Neuron (in vitro differentiated cells): Measurements from ENCODE around the gene MYOCD.
A peak's percentile ranks its signal among the peaks of the same experiment; 100 is the strongest.

Source experiments
- H2AFZ ChIP-seq: one replicate; pipeline ENCODE4 v1.6.1; 2013; ENCODE audit warnings: low read depth, mild to moderate bottlenecking, inconsistent platforms, low read length, moderate library complexity
- H3K27me3 ChIP-seq: one replicate; pipeline ENCODE4 v1.6.1; 2013; ENCODE audit warnings: low read length; ENCODE audit not compliant: insufficient read depth
- H3K36me3 ChIP-seq: one replicate; pipeline ENCODE4 v1.6.1; 2013; ENCODE audit warnings: low read length; ENCODE audit not compliant: insufficient read depth
- H3K4me1 ChIP-seq: one replicate; pipeline ENCODE4 v1.6.1; 2013; ENCODE audit warnings: low read length; ENCODE audit not compliant: insufficient read depth
- H3K4me3 ChIP-seq: 2 replicates; pipeline ENCODE4 v1.5.1; 2013; ENCODE audit warnings: mild to moderate bottlenecking, low read length, moderate library complexity
- H3K9me3 ChIP-seq: one replicate; pipeline ENCODE4 v1.6.1; 2013; ENCODE audit warnings: low read length

MYOCD gene

GRCh38 chr17:12665263-12666210 lies at the start of gene MYOCD:
Gene MYOCD, plus strand, starts transcription at chr17:12665890. Its CDS starts 299 bp downstream, at chr17:12666189.
- peaks cover 48% of the 10 kb centered on the region for H3K27me3 ChIP-seq
- H3K9me3 ChIP-seq = no peaks in the 10 kb centered on the region
- H3K36me3 ChIP-seq = no peaks in the 10 kb centered on the region
- H3K4me3 ChIP-seq = peak within 1 kb of the TSS; percentile 24
- peak within 1 kb of the TSS; percentile 51 for H2AFZ ChIP-seq
- peaks cover 6% of the 10 kb centered on the region for H3K4me1 ChIP-seq

GRCh38 chr17:12616161-12616560 lies 49.5 kb upstream of the MYOCD start:
- H3K9me3 ChIP-seq = no peaks in the 10 kb centered on the region
- H3K36me3 ChIP-seq = no peaks in the 10 kb centered on the region
- H3K27me3 ChIP-seq = no peaks in the 10 kb centered on the region
- H2AFZ ChIP-seq = no peak overlapping the region
- H3K4me1 ChIP-seq = no peaks in the 10 kb centered on the region
- no peak overlapping the region for H3K4me3 ChIP-seq

- H3K27me3 ChIP-seq = no peaks in the 10 kb centered on the region
- no peak overlapping the region for H2AFZ ChIP-seq
- H3K36me3 ChIP-seq = no peaks in the 10 kb centered on the region
- no peak overlapping the region for H3K4me3 ChIP-seq
- H3K4me1 ChIP-seq = no peaks in the 10 kb centered on the region
- H3K9me3 ChIP-seq = no peaks in the 10 kb centered on the region
These were observed 47.1 kb upstream of the MYOCD start for GRCh38 chr17:12618557-12618956.

- no peaks in the 10 kb centered on the region for H3K36me3 ChIP-seq
- H3K4me3 ChIP-seq = no peak overlapping the region
- H3K27me3 ChIP-seq = no peaks in the 10 kb centered on the region
- no peaks in the 10 kb centered on the region for H3K4me1 ChIP-seq
- no peaks in the 10 kb centered on the region for H3K9me3 ChIP-seq
- no peak overlapping the region for H2AFZ ChIP-seq
These were observed 46.1 kb upstream of the MYOCD start for GRCh38 chr17:12619459-12620199.

- no peaks in the 10 kb centered on the region for H3K27me3 ChIP-seq
- H3K9me3 ChIP-seq = no peaks in the 10 kb centered on the region
- no peaks in the 10 kb centered on the region for H3K36me3 ChIP-seq
- H3K4me1 ChIP-seq = no peaks in the 10 kb centered on the region
- H3K4me3 ChIP-seq = no peak overlapping the region
- no peak overlapping the region for H2AFZ ChIP-seq
These were observed 45.4 kb upstream of the MYOCD start for GRCh38 chr17:12620200-12620720.

- Histone ChIP-seq H3K9me3 (no peaks in the 10 kb centered on the region), H3K4me1 (no peaks in the 10 kb centered on the region), H3K36me3 (no peaks in the 10 kb centered on the region), H2AFZ (no peak overlapping the region), H3K4me3 (no peak overlapping the region), H3K27me3 (no peaks in the 10 kb centered on the region)
These were observed 43.0 kb upstream of the MYOCD start for GRCh38 chr17:12622726-12623125.

- Histone ChIP-seq H3K9me3 (no peaks in the 10 kb centered on the region), H3K27me3 (no peaks in the 10 kb centered on the region), H3K4me1 (no peaks in the 10 kb centered on the region)
These were observed 42.4 kb upstream of the MYOCD start for GRCh38 chr17:12623220-12623848.

GRCh38 chr17:12624211-12624610 lies 41.5 kb upstream of the MYOCD start:
- H3K4me3 ChIP-seq = no peak overlapping the region
- H2AFZ ChIP-seq = no peak overlapping the region
- no peaks in the 10 kb centered on the region for H3K36me3 ChIP-seq
- H3K9me3 ChIP-seq = no peaks in the 10 kb centered on the region
- H3K4me1 ChIP-seq = no peaks in the 10 kb centered on the region
- H3K27me3 ChIP-seq = no peaks in the 10 kb centered on the region

More at GRCh38 chr17:12623220-12623848, 42.4 kb upstream of the MYOCD start:
- no peak overlapping the region for H3K4me3 ChIP-seq
- H3K36me3 ChIP-seq = no peaks in the 10 kb centered on the region
- H2AFZ ChIP-seq = no peak overlapping the region

GRCh38 chr17:12625092-12625491 lies 40.6 kb upstream of the MYOCD start:
- Histone ChIP-seq H2AFZ (no peak overlapping the region), H3K4me3 (no peak overlapping the region), H3K36me3 (no peaks in the 10 kb centered on the region), H3K27me3 (no peaks in the 10 kb centered on the region), H3K4me1 (no peaks in the 10 kb centered on the region), H3K9me3 (no peaks in the 10 kb centered on the region)

- Histone ChIP-seq H3K36me3 (no peaks in the 10 kb centered on the region), H3K9me3 (no peaks in the 10 kb centered on the region), H3K4me3 (no peak overlapping the region), H2AFZ (no peak overlapping the region), H3K27me3 (no peaks in the 10 kb centered on the region), H3K4me1 (no peaks in the 10 kb centered on the region)
These were observed 38.5 kb upstream of the MYOCD start for GRCh38 chr17:12627177-12627629.

GRCh38 chr17:12627781-12628451 lies 37.8 kb upstream of the MYOCD start:
- H3K9me3 ChIP-seq = no peaks in the 10 kb centered on the region
- H3K36me3 ChIP-seq = no peaks in the 10 kb centered on the region
- H3K4me3 ChIP-seq = no peak overlapping the region
- no peak overlapping the region for H2AFZ ChIP-seq
- no peaks in the 10 kb centered on the region for H3K4me1 ChIP-seq
- H3K27me3 ChIP-seq = no peaks in the 10 kb centered on the region

- Histone ChIP-seq H3K4me1 (no peaks in the 10 kb centered on the region), H3K27me3 (peaks cover 4% of the 10 kb centered on the region), H3K36me3 (no peaks in the 10 kb centered on the region), H2AFZ (no peak overlapping the region), H3K9me3 (no peaks in the 10 kb centered on the region), H3K4me3 (no peak overlapping the region)
These were observed 34.6 kb upstream of the MYOCD start for GRCh38 chr17:12631076-12631475.
